PC-3 (cell line): Measurements from ENCODE around the gene RNU1-1. TPM values are rescaled to one million over a fixed set of nuclear protein-coding genes. Genes with fewer than 3 reads are reported as not detected.
"Not testable (repeated sequence)": the region's sequence is repeated elsewhere in the genome, so short reads cannot be mapped to it uniquely, and the experiment has no call there.

ENCODE experiments used
- ATAC-seq: fragments of 200-7000 bp; cut with Tn5 transposase; 2 replicates; pipeline ENCODE4 v1.9.1; 2020; ENCODE audit warnings: mild to moderate bottlenecking, moderate library complexity
- BruUV-seq: library from RNA; stranded (reverse); fragments of 400-500 nt; replicated peaks from 2 replicates; lab custom pipeline; 2021; lab: Mats Ljungman, UMichigan
- CTCF ChIA-PET: fragments of 300-600 bp; sonication (Branson Sonifier 250); formaldehyde crosslinking; loops from one replicate; lab custom pipeline; 2022; ENCODE audit warnings: antibody characterized with exemption; lab: Charles Lee
- POLR2A ChIA-PET: fragments of 300-600 bp; sonication (Branson Sonifier 250); formaldehyde crosslinking; loops from one replicate; lab custom pipeline; 2022; ENCODE audit warnings: antibody characterized with exemption; ENCODE audit not compliant: unreplicated experiment; lab: Charles Lee
- DNase-seq: peaks from one replicate; pipeline ENCODE4 v3.0.0-alpha.2; 2015
- H2AFZ ChIP-seq: fragments of 300-600 bp; sonication (generic); 2 replicates; pipeline ENCODE4 v1.6.0; 2016; ENCODE audit warnings: antibody characterized with exemption, low read length
- H3F3A ChIP-seq: fragments of 300-600 bp; sonication (generic); one replicate; pipeline ENCODE4 v1.6.0; 2017; ENCODE audit warnings: antibody characterized with exemption, low read length, control low read depth, mild to moderate bottlenecking; ENCODE audit not compliant: unreplicated experiment
- H3K27ac ChIP-seq: fragments of 300-600 bp; sonication (generic); 2 replicates; pipeline ENCODE4 v1.5.1; 2016; ENCODE audit warnings: mild to moderate bottlenecking, low read length
- H3K27me3 ChIP-seq: fragments of 300-600 bp; sonication (generic); 2 replicates; pipeline ENCODE4 v1.6.1; 2016; ENCODE audit warnings: low read length, mixed read lengths
- H3K36me3 ChIP-seq: fragments of 300-600 bp; sonication (generic); 2 replicates; pipeline ENCODE4 v1.6.1; 2016; ENCODE audit warnings: low read depth, mixed run types, low read length, mixed read lengths
- H3K4me1 ChIP-seq: fragments of 300-600 bp; sonication (generic); 2 replicates; pipeline ENCODE4 v1.5.1; 2016; ENCODE audit warnings: low read length; ENCODE audit not compliant: insufficient read depth
- H3K4me2 ChIP-seq: fragments of 300-600 bp; sonication (generic); 2 replicates; pipeline ENCODE4 v1.6.0; 2016; ENCODE audit warnings: low read length
- H3K4me3 ChIP-seq: fragments of 300-600 bp; sonication (generic); 2 replicates; pipeline ENCODE4 v1.5.1; 2016; ENCODE audit warnings: mild to moderate bottlenecking, low read length, mixed read lengths
- H3K79me2 ChIP-seq: fragments of 300-600 bp; sonication (generic); 2 replicates; pipeline ENCODE4 v1.6.1; 2017; ENCODE audit warnings: low read length, mixed read lengths
- H3K9ac ChIP-seq: fragments of 300-600 bp; sonication (generic); 2 replicates; pipeline ENCODE4 v1.6.0; 2016; ENCODE audit warnings: mild to moderate bottlenecking, low read length
- H3K9me2 ChIP-seq: fragments of 300-600 bp; sonication (generic); replicated peaks from 2 replicates; pipeline ENCODE4 v1.6.1; 2016; ENCODE audit warnings: mixed run types, low read length, mixed read lengths
- H3K9me3 ChIP-seq: fragments of 300-600 bp; sonication (generic); 2 replicates; pipeline ENCODE4 v1.6.1; 2016; ENCODE audit warnings: low read length, mixed read lengths
- H4K20me1 ChIP-seq: fragments of 300-600 bp; sonication (generic); 2 replicates; pipeline ENCODE4 v1.6.1; 2016; ENCODE audit warnings: low read length, mixed read lengths
- CTCF ChIP-seq: fragments of 300-600 bp; sonication (generic); conservative IDR thresholded peaks from 2 replicates; pipeline ENCODE4 v1.5.1; 2017; ENCODE audit warnings: antibody characterized with exemption, low read depth, mild to moderate bottlenecking, low read length
- EZH2 ChIP-seq: fragments of 300-600 bp; sonication (generic); IDR thresholded peaks from one replicate; pipeline ENCODE4 v1.6.1; 2017; ENCODE audit warnings: antibody characterized with exemption, mild to moderate bottlenecking, low read length; ENCODE audit not compliant: unreplicated experiment
- EZH2phosphoT487 ChIP-seq: fragments of 300-600 bp; sonication (generic); IDR thresholded peaks from 2 replicates; pipeline ENCODE4 v1.6.1; 2018; ENCODE audit warnings: mild to moderate bottlenecking, antibody characterized with exemption, low read length, borderline replicate concordance
- intact Hi-C: fragments of 100-400 bp; cut with micrococcal nuclease; formaldehyde crosslinking; loops from 2 replicates; pipeline ENCODE4 v1.9.0; 2023
- total RNA-seq: library from RNA; depleted of rRNA; stranded (reverse); fragments of >200 nt; gene quantifications from 2 replicates; pipeline ENCODE4 v1.2.3, GENCODE V29; 2014

Gene RNU1-1
- total RNA-seq, 1 experiment from 2014 or later: under 0.01 TPM

- H3K36me3 ChIP-seq: no peaks in the 10 kb centered on the region
- BruUV-seq: no TSS peak
- H4K20me1 ChIP-seq: no peaks in the 10 kb centered on the region
- no peaks in the 10 kb centered on the region for H3K27me3 ChIP-seq
- no peak overlapping the region for H3K27ac ChIP-seq
- H3K9me2 ChIP-seq: no peaks in the 10 kb centered on the region
- CTCF ChIA-PET: no interaction called here
- DNase-seq (no peak), ATAC-seq (no peak)
- intact Hi-C loops: no loop called here
- no peaks in the 10 kb centered on the region for H3F3A ChIP-seq
- H3K79me2 ChIP-seq: no peaks in the 10 kb centered on the region
- POLR2A ChIA-PET: no interaction called here
- no peak overlapping the region for H2AFZ ChIP-seq
- H3K4me3 ChIP-seq: no peak overlapping the region
- H3K4me1 ChIP-seq: no peaks in the 10 kb centered on the region
- no peaks in the 10 kb centered on the region for H3K9me3 ChIP-seq
- H3K9ac ChIP-seq: no peak overlapping the region
- no peak overlapping the region for H3K4me2 ChIP-seq
- TF ChIP-seq EZH2phosphoT487 (no peak), CTCF (no peak), EZH2 (no peak)
These were observed 29.2 kb downstream of the RNU1-1 start for GRCh38 chr1:16484931-16485330.

GRCh38 chr1:16484501-16484835 lies 29.6 kb downstream of the RNU1-1 start:
- Histone ChIP-seq H3K4me2 (no peak overlapping the region), H3K9me2 (no peaks in the 10 kb centered on the region), H3K36me3 (no peaks in the 10 kb centered on the region), H4K20me1 (no peaks in the 10 kb centered on the region), H3K4me1 (no peaks in the 10 kb centered on the region), H3K79me2 (no peaks in the 10 kb centered on the region), H3K4me3 (no peak overlapping the region), H2AFZ (no peak overlapping the region), H3K27me3 (no peaks in the 10 kb centered on the region), H3F3A (no peaks in the 10 kb centered on the region), H3K27ac (no peak overlapping the region), H3K9me3 (no peaks in the 10 kb centered on the region), H3K9ac (no peak overlapping the region)
- ATAC-seq (no peak), DNase-seq (no peak)
- POLR2A ChIA-PET: no interaction called here
- no peak for TF ChIP-seq CTCF
- TF ChIP-seq EZH2: no peak
- TF ChIP-seq EZH2phosphoT487: no peak
- CTCF ChIA-PET: no interaction called here
- BruUV-seq: no TSS peak
- intact Hi-C loops: no loop called here

- H2AFZ ChIP-seq, DNase-seq, H3K9ac ChIP-seq, intact Hi-C loops, H3K27me3 ChIP-seq, H3K4me3 ChIP-seq, H3K79me2 ChIP-seq, H3K9me2 ChIP-seq, H3K9me3 ChIP-seq, H4K20me1 ChIP-seq, H3K36me3 ChIP-seq, POLR2A ChIA-PET, H3K4me1 ChIP-seq, CTCF ChIA-PET, ATAC-seq, H3K4me2 ChIP-seq, BruUV-seq, H3K27ac ChIP-seq, H3F3A ChIP-seq: not testable (repeated sequence)
These were observed 30.2 kb downstream of the RNU1-1 start for GRCh38 chr1:16483639-16484500.

GRCh38 chr1:16483146-16483545 lies 30.9 kb downstream of the RNU1-1 start:
- BruUV-seq, H3K79me2 ChIP-seq, DNase-seq, H3K4me3 ChIP-seq, H3K9ac ChIP-seq, POLR2A ChIA-PET, H3F3A ChIP-seq, ATAC-seq, CTCF ChIA-PET, H4K20me1 ChIP-seq, H3K27ac ChIP-seq, H3K9me2 ChIP-seq, H3K9me3 ChIP-seq, H3K4me2 ChIP-seq, H3K36me3 ChIP-seq, H2AFZ ChIP-seq, H3K4me1 ChIP-seq, H3K27me3 ChIP-seq, intact Hi-C loops: not testable (repeated sequence)
